Activated CD8-positive, alpha-beta memory T cell treated with anti-CD3 and anti-CD28 coated beads, Interleukin-2, amount 50 U/mL, for 1 hour (primary cell): ENCODE data around the gene UNC5A.

Source experiments
- DNase-seq: peaks from one replicate; pipeline ENCODE4 v3.0.0-alpha.2; 2020; ENCODE audit errors: extremely low read depth

The UNC5A gene

GRCh38 chr5:176810081-176810597 is at the start of gene UNC5A:
UNC5A (plus strand) TSS chr5:176810559; CDS start chr5:176810751, 192 bp downstream.
- no peak for DNase-seq

GRCh38 chr5:176761755-176762154 is 48.6 kb upstream of the UNC5A start:
- no peak for DNase-seq

- no peak for DNase-seq
These were observed 47.9 kb upstream of the UNC5A start for GRCh38 chr5:176762489-176762888.

- no peak for DNase-seq
These were observed 44.7 kb upstream of the UNC5A start for GRCh38 chr5:176765687-176766086.

GRCh38 chr5:176768174-176768970 is 42.0 kb upstream of the UNC5A start:
- no peak for DNase-seq

DNA sequence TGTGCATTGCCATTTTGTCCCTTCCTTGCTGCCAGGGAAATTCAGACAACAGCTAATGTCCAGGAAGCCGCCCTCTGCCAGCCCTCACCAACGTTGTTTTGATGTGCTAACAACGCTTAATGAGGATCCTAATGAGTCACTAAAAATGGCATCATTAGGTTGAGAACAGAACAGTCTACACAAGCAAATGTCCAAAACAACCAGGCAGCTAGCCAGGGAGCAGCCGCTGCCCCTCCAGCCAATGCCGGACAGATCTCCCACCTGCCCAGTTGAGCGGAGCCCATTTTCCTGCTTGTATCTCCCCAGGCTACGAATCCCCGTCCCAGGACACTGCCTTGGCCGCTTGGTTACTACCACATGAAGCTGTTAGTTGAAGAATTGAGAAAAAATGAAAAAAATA is 40.4 kb upstream of the UNC5A start:
- DNase-seq = no peak

DNA sequence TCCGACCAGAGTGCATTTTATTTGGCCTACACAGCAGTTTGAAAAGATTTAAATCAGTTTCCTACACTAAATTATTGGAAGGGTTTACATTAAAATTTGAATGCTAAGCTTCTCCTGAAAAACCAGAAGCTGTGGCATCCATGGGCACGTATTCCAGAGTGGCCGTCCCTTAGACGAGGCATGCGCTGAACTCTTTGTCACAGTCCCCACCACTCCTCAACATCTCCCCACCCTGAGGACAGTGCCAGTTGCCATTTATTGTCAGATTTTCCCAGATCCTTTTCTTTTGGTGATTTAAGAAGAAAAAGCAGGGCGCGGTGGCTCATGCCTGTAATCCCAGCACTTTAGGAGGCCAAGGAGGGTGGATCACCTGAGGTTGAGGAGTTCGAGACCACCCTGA is 39.9 kb upstream of the UNC5A start:
- DNase-seq = no peak

DNA sequence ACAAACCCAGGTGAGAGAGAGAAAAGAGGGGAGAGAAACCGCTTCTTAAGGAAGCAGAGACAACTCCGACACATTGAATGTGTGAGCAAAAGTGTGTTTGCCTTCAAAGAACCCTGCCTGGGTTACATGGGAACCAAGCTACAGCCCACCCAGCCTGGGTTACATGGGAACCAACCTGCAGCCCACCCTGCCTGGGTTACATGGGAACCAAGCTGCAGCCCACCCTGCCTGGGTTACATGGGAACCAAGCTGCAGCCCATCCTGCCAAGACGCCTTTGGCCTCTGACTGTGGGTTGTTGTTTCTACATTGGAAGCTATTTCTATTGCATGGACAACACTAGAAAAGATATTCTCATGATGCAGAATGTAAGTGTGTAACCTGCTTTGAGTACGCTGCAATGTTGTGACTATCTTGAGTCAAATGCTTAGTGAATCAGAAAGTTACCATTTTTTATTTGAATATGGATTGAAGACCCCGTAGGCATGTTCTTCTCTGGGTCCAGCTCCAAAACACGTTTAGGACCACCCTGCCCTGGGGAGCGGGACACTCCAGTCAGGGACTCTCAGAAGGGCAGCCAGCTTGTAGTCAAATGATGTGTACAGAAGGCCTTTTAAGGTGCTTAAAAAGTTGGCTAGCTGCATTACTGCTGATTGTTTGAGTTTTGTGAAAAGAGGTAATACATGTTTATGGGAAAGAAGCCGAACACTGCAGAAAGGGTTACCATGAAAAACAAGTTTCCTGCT is 39.1 kb upstream of the UNC5A start:
- no peak for DNase-seq

- no peak for DNase-seq
These were observed 37.8 kb upstream of the UNC5A start for GRCh38 chr5:176772271-176773210.

DNA sequence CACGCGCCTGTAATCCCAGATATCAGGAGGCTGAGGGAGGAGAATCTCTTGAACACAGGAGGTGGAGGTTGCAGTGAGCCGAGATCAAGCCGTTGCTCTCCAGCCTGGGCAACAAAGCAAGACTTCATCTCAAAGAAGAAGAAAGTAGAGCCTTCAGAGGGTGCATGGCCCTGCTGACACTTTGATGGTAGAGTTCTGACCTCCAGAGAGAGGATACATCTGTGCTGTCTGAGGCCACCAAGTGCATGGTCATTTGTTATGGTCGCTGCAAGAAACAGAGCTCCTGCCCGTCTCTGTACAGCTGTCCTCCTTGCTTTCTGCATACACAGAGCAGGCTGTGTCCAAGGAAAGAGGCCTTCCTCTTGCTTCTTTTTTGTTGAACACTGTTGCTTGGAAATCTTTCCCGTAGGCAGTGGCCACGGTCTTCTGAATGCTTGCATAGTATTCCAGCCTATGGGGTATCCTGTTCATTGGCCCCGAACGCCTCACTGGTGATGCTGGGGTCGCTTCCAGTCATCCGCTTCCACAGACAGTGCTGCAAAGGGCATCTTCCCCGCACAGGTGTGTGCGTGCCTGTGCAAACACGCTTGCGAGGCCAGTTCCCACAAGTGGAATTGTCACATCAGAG is 36.8 kb upstream of the UNC5A start:
- no peak for DNase-seq

- no peak for DNase-seq
These were observed 35.9 kb upstream of the UNC5A start for GRCh38 chr5:176774216-176775171.

DNA sequence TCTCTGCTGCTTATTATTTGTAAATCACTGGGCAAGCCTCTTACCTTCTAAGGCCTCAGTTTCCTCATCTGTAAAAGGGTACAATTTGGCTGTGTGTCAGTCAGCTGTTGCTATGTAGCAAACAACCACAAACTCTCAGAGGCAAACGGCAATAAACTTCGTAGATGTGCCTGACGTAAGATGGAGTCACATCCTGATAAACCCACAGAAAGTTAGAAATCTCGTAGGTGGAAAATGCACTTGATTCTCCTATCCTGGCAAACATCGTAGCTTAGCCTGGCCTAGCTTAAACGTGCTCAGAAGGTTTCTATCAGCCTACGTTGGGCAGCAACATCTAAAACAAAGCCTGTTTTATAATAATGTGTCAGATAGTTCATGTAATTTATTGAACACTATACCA is 35.0 kb upstream of the UNC5A start:
- no peak for DNase-seq

DNA sequence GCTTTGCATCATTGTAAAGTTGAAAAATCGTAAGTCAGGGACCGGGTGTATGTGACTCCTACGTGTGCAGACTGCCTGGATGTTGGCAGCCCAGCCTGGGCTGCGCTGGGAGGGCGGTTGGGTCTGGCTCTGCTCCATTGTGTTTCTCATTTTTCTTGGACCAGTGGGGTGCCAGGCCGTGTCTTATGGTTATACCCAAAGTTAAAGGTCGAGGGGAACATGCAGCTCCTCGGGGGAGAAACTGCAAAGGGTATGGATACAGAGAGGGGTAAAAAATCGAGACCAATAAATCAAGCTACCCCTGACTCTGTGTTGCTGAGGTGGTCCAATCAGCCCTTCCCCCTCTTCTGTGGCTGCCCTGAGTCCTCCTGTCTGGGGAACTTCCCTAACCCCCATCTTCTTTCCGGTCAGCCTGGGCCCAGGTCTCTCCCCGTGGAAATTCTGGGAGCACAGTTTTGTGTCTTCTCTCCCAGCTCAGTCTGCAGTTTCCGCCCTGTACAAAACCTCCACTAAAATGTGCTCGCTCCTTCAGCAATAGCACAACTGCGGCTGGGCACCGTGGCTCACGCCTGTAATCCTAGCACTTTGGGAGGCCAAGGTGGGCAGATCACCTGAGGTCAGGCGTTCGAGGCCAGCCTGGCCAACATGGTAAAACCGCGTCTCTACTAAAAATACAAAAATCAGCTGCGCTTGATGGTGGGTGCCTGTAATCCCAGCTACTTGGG is 34.1 kb upstream of the UNC5A start:
- no peak for DNase-seq

DNA sequence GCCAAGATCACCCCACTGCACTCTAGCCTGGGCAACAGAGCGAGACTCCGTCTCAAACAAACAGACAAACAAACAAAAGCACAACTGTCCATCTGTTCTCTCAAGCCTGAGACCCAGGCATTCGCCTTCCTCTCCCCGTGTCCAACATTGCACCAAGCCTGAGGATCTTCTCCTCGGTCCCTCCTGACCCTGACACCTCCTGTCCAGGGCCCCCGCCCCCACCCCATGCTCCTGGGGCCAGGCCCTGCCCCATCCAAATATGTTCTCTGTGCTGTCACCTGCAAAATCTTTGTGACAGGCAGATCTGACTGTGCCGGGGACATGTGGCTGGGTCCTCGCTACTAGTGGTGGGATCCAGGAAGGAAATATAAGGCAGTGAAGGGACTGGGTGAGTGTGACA is 33.4 kb upstream of the UNC5A start:
- no peak for DNase-seq

- DNase-seq = no peak
These were observed 31.4 kb upstream of the UNC5A start for GRCh38 chr5:176778921-176779465.

- DNase-seq = no peak
These were observed 30.8 kb upstream of the UNC5A start for GRCh38 chr5:176779537-176779936.

GRCh38 chr5:176780176-176781053 is 29.9 kb upstream of the UNC5A start:
- DNase-seq = no peak

DNA sequence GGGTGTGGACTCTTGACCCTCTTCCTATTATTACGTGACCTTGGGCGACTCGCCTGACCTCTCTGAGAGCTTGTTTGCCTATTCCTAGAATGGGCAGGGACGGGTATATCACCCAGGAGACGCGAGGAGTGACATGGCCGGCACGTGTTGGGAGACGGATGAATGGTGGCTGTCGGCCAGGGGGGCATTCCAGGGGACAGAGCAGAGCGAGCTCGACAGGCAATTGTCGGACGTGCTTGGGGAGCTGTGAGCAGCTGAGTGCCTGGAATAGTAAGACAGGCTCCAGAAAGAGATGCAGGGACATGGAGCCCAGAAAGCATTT is 29.3 kb upstream of the UNC5A start:
- DNase-seq = no peak
